NCI-H146 treated with DMSO at 0.1 percent for 48 hours (cell line): ENCODE data around the gene ANGEL2.
"Not testable (repeated sequence)": the region's sequence is repeated elsewhere in the genome, so short reads cannot be mapped to it uniquely, and the experiment has no call there.

Experiments used
- DNase-seq: peaks from one replicate; lab custom pipeline; 2025; ENCODE audit not compliant: unreplicated experiment; lab: John Stamatoyannopoulos, UW

ANGEL2 gene

DNA sequence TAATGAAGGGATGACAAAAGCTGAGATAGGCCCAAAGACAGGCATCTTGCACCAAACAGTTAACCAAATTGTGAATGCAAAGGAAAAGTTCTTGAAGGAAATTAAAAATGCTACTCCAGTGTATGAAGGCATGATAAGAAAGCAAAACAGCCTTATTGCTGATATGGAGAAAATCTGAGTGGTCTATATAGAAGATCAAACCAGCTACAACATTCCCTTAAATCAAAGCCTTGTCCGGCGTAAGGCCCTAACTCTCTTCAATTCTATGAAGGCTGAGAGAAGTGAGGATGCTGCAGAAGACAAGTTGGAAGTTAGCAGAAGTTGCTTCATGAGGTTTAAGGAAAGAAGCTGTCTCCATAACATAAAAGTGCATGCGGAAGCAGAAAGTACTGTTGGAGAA lies 4.3 kb upstream of the ANGEL2 start:
- DNase-seq = no peak

DNA sequence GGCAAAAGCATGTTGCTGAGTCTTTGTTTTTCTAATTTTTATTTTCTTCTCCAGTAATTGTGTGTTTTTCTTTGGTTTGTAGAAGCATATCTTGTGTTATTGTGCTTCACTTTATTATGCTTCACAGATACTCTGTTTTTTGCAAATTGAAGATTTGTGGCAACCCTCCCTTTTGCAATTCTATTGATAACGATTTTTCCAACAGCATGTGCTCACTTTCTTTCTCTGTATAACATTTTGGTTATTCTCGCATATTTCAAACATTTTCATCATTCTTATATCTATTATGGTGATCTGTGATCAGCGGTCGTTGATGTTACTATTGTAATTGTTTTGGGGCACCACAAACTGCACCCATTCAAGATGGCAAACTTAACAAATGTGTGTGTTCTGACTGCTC lies 3.8 kb upstream of the ANGEL2 start:
- no peak for DNase-seq

DNA sequence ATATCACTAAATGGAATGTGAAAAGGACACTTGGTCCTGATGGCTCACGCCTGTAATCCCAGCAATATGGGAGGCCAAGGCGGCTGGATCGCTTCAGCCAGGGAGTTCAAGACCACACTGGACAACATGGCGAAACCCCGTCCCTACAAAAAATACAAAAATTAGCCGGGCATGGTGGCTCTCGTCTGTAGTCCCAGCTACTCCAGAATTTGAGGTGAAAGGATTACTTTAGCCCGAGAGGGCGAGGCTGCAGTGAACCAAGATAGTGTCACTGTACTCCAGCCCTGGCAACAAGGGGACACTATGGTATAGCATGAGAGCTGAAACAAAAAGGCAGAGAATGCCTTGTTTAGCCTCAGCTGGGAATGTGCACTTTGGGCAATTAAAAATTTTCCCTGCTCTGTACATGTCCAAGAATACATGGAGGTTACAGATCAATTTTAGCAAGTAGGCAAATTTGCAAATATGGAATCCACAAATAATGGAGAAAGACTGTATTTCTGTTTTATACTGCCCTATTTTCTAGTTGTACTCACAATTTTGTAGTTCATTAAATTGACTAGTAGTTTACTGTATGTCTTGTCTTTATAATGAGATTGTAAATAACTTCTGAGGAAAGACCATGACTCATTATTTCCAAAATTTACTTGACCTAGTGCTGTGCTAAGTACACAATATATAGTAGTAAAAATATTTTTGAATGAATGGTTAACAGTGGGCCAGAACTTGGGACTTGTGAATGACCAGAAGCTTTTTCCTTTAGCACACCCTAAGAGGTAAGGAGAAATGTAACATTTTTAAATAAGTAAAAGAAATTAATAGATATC lies 2.0 kb upstream of the ANGEL2 start:
- no peak for DNase-seq

DNA sequence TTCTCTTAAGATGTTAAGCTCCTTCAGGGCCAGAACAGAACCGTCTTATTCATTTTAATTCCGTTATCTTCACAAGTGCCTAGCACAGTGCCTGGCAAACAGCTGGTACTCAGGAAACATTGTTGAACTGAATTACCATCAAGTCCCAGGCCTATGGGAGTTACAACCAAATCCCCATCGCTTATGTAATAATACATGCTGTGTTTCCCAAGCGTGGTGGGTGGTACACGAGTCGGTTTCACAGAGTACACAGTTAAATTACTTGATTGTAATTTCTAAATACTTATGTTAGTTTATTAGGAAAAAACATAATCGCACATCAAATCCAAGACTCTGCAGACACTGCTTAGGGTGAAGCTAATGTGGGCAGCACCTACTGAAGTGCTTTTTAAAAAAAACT lies 1.0 kb downstream of the ANGEL2 start:
- no peak for DNase-seq

DNA sequence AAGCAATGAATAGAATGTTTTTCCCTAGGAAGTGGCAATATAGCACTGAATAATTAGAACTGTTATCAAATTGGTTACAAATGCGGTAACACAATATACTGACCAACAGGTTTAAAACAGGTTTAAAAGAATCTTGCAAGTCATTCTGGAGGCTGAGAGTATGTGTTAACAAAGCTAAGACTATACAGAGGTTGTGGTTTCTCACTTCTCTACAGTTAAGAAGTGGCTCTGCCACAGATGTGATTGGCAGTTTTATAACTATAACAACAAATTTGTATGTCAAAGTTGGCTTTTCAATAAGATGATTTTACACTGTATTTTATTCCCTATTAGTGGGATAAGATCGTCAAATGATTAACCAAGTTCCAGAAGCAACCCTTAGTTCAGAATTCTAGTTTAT lies 7.1 kb downstream of the ANGEL2 start:
- DNase-seq = no peak

DNA sequence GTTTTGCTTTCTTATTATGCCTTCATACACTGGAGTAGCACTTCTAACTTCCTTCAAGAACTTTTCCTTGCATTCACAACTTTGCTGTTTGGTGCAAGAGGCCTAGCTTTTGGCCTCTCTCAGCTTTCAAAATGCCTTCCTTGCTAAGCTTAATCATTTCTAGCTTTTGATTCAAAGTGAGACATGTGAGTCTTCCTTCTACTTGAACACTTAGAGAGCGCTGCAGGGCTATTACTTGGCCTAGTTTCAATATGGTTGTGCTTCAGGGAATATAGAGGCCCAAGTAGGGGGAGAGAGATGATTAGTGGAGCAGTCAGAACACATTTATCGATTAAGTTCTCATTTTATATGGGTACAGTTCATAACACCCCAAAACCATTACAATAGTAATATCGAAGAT lies 12.4 kb downstream of the ANGEL2 start:
- no peak for DNase-seq

DNA sequence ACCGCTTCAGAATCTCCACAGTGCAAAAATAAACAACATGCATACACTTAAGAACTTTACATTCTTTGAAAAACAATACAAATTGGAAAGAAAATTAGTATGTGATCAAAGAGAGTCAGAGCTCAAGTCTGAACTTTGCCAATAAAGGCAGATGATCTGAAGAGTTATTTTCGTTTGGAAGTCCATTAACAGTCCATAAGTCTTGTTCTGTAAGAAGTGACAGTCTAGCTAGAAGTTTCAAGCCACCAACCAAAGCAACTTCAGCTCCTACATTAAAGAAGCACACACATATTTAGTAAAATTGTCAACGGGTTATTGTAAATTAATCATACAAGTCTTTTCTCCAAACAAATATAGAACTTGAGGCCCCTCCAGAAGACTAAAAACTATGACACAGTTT lies 20.7 kb downstream of the ANGEL2 start:
- DNase-seq = no peak

DNA sequence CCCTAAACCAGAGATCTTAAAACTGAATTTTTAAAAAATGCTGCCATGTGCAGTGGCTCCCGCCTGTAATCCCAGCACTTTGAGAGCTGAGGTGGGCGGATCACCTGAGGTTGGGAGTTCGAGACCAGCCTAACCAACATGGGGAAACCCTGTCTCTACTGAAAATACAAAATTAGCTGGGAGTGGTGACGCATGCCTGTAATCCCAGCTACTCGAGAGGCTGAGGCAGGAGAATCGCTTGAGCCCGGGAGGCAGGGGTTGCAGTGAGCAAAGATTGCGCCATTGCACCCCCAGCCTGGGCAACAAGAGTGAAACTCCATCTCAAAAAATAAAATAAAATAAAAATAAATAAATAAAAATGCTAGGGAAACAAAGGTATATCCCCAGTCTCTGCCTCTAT lies 21.7 kb downstream of the ANGEL2 start:
- not testable (repeated sequence) for DNase-seq

DNA sequence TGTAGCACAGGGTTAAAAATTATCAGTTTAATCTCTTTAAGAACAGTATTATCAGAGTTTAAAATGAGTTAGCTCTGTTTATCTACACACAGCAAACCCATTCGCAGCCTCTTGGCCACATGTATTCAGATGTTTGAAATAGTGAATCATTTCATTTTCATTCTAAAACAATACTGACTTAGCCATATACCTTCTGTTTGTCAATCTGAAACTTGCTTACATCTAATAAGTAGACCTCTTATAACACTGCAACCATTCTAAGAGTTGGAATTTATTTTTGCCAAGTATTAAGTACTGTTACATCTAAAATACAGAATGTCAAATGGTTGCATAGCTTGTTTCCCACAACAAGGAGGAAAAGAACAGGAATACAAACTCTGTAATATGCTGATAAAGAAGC lies 25.4 kb downstream of the ANGEL2 start:
- DNase-seq = no peak

DNA sequence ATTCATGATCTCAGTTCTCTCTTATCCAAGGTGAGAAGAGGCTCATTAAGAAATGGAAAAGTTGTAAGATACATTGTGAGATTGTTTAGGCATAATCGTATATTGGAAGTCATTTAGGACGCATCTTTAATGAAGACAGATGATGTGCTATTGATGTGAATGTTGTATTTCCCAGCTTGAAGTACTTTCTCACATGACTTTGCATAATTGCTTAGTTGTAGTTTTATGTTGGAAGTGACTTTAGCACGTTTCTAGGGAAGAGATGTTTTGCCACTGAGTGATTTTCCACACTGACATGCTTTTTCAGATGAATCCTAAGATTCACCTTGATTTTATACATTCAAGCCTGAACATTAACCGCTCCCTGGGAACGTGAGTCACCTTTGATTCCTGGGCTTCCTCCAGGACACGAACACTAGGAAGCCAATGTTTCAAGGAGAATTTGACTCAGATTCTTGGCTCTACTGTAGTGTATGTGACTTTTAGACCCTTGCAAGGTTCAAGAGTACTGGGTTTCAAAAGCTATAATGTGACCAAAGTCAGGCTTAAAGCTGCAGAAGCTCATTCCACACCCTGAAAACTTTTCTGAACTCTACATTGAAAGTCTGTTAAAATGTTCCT lies 27.9 kb downstream of the ANGEL2 start:
- no peak for DNase-seq

DNA sequence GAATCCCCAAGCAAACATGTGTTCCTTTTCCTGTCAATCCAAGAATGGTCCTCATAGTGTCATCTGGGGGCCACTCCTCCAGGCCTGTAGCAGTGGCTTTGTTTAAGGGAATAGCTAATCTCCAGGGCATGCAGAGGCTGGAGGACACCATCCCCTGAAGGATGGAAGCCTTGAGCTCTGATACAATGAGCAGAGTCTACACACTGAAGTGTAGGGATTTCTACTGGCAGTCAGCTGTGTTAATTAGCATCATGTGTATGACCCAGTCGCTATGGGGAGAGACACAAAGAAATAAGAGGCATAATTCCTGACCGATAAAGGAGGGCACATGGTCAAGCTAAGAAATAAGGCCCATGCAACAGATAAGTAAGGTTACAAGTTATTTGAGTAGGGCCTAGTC lies 29.1 kb downstream of the ANGEL2 start:
- no peak for DNase-seq

DNA sequence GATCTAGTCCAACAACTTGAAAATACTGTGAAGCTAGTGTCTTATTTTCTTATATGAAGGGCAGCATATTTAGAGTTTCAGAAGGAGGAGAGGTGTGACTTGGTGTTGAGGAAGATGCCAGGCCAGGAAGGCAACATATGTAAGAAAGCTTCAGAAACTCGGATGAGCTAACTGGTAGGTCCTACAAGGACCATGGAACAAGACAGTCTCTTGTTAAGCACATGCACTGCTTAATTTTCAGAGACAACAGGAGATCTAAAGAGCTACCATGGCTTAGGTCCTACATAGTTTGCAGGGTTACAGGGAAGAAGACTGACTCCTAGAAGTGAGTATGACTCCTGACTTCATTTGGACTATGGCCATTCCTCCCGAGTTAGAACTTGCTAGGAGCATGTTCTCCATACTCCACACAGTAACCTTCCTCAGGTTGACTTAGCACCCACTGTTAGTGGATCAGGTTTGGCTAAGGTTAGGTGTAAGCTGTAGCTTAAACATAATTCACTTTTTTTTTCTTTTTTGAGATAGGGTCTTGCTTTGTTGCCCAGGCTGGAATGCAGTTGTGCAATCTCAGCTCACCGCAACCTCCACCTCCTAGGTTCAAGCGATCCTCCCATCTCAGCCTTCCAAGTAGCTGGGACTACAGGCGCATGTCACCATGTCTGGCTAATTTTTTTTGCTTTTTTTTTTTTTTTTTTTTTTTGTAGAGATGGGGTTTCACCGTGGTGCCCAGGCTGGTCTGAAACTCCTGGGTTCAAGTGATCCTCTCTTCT lies 31.0 kb downstream of the ANGEL2 start:
- no peak for DNase-seq

DNA sequence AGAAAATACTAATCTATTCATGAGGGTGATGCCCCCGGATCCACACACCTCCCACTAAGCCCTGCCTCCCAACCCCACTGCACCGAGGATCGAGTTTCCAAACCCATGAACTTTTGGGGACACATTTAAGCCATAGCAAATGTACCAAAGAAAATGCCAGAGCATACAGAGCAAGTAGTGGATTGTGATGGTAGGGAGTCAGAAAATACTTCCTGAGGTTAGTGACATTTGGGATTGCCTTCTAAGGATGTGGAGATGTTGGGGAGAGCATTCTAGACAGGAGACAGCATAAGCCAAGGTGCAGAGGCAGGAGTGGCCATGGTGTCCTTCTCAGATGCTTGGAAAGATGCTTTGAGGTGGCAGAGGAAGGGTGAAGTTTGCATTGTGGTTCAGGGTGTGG lies 32.2 kb downstream of the ANGEL2 start:
- no peak for DNase-seq

DNA sequence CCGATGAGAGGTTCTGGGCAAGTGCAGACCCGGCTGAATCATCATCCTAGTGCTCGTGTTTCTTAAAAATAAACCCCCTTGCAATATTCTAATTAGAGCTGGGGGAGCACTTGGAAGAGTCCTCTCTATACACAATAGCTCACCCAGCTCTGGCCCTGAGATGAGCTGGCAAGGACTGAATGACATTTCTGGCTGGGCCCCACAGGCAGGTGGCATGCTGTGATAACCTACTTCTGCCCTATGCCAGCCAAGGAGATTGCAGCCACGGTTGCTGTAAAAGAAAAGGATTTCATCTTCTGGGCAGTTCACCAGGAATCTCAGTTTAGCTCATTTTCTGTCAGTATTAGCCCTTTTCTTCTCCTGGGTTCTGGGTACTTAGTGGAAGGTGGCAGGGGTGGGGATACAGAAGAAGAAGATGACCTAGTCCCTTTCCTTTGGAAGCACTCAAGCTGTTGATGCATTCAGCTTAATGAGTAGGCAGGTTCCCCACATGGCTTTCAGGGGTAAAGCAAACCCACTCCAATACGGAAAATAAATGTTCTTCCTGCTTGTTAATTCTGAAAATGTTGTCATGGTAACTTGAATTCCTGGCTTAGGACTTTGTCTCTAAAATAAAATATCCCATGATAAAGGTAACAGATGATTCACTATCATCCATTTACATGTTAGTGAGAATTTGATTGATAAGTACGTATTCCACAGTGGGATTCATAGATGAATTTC lies 33.1 kb downstream of the ANGEL2 start:
- no peak for DNase-seq

DNA sequence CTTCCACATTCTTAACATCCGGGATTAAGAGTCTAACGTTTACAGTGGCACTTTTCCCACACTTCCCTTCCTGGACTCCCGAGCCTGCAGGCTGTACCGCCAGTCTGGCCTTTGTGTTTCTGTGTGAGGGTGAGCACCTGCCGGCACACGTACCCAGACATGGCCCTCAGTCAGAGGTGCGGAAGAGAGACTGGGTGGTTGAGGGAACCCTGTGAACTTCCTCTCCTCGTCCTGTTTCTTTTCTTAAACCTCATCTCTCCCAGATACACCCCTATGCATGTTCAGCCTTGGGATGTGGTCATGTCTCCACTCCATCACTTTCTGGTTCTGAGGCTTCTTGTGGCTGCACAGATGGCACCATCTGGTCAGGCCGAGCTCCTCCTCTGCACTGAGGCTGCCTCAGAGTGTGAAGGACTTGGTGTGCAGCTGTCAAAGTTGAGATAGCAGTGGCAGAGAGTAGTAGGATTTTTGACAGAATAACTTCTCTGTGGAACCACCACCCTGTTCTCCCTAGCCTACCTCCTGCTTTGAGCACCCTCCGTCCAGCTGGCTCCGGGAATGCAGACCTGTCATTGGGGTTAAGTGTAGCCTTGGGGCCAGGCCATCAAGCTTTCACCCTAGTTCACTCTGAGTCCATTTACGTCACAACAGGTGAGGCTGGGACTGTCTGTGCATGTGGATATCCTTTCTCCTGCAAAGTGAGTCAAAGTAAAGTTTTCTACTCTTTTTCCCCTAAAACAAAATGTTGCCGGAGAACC lies 33.9 kb downstream of the ANGEL2 start:
- DNase-seq = no peak

DNA sequence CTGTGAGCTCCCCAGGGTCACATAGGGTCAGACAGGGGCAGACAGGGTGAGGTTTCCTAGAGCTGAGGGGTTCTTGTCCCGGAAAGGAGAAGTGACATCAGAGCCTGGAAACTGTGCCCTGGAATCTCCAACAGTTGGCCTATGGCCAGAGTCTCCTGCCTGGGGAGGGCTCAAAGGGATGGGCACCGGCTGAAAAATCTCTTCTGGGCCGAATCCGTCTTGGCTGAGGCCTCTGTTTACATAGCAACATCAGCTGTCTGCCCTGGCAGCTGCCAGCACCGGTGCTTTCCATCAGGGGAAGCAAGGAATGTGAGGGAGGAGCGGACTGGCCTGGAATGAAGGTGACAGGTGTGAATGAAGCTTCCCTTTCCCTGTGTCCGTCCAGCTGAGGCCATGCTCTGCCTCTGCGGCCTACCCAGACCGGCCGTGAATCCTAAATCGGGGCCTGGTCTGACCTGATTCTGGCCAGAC lies 34.6 kb downstream of the ANGEL2 start:
- no peak for DNase-seq

DNA sequence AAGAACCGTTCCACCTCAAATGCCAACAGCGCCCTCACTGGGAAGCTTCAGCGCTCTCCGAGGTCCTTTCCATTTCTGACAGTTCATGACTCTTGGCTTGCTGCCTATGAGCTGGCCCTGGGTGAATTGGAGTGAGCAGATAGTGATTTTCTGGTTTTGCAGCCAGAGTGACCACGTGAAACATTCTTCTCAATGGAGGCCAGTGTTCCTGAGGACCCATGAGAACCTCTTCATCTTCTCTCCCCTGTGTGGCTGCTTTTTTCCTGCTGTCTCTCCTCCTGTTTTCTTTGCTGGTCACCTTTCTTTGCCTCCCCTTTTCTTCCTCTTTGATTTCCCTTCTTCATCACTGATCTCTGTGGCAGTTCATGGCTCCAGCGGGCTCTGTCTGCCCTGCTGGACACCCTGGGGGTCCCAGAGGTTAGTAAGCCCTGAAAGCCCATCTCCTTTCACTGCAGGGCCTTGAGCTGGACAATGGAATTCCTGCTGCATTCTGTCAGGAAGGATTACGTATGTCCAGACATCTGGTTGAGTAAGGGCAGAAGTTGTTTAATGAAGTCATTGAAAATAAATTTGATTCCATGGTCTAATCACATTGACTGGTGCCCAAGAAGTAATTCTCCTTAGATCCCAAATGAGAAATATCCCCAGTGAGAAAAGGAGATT lies 35.4 kb downstream of the ANGEL2 start:
- DNase-seq = no peak

DNA sequence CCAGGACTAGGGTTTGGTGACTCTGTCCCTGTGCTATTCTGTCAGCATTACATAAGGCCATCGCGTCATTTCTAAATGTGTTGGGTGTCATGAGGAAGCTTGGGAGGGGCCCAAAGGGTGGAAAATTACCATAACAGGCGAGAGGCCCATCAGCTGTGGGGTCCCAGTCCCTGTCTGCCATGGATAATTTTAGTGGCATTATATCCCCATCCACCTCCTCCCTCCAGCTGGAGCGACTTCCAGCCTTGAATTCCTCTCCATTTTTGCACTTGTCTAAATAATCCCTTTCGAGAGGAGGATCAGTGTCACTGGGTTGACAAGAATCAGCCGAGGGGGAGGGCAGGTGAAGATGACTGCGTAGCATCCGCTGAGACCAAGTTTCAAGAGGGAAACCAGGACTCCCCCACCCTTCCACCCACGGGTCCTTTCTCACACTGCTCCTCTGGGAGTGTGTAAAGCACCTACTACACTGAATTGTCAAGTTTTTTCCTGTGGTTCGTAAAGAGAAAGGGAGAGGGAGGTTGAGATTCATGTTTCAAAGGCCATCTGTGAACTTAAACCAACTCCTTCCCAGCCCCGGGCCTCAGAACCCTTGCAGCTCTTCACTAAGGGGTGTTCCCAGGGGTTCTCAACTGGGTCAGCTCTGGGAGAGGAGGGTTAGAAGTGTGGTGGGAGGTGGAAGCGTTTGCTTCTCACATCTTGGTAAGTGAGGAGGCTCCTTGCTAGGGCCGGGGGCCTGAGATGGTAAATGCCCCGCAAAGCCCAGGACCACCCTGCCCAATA lies 36.1 kb downstream of the ANGEL2 start:
- DNase-seq = no peak
